Suppressor macrophage treated with lipopolysaccharide for 4 hours (primary cell): ENCODE results near the gene KCND2.
"Not testable (repeated sequence)": the region's sequence is repeated elsewhere in the genome, so short reads cannot be mapped to it uniquely, and the experiment has no call there.

Experiments
- DNase-seq: peaks from one replicate; pipeline ENCODE4 v3.0.0-alpha.2; 2020

The KCND2 gene

DNA sequence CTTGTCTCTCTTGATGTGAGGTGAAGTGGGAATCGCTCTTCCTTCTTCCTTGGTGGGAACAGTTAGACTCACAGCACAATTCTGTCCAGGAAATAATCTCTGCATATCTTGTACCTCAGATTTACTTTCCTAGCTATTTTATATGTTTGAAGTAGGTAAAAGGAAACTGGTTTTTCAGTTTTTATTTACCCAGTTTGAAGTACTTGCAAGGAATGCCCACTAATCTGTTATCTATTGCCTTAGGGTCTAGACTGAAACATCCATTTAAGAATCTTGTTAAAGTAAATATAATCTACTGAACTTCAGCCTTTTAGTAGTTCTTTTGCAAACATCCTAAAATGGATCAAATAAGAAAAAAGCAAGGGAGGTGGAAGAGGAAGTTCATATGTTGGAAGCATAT, 229.8 kb downstream of the KCND2 start:
- DNase-seq: no peak

DNA sequence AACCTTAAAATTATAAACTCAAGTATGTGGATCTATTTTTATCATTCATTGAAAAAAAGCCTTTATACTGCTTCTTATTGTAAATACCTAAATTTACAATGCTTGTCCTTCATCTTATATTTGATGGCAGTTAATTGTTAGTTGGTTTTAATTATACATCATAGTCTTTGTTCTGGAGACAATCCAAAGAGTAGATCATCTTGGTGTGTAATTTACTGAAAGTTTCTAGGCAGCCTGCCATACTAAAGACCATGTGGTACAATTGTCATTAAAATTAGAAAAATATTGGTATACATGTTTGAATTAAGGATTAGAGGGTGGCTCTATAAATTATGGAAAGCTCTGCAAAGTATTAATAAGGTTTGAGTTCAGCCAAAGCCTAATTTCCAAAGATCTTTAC, 231.4 kb downstream of the KCND2 start:
- no peak for DNase-seq

DNA sequence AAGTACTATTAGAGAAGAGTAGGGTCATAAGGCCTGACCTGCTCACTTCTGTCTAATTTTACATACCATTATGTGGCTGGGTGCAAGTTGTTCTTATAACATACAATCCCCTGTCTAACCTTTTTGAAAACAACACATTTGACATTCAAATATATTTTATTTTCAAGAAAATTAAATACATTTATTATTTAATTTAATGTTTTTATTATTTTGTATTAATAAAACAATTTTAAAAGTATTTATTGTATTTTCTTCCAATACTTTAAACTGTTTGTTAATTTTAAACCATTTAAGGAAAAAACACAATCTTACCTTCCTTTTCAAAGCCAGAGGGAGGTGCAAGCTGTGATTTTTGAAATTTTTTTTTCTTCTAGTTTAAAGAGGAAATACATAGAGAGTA, 232.8 kb downstream of the KCND2 start:
- DNase-seq: no peak

DNA sequence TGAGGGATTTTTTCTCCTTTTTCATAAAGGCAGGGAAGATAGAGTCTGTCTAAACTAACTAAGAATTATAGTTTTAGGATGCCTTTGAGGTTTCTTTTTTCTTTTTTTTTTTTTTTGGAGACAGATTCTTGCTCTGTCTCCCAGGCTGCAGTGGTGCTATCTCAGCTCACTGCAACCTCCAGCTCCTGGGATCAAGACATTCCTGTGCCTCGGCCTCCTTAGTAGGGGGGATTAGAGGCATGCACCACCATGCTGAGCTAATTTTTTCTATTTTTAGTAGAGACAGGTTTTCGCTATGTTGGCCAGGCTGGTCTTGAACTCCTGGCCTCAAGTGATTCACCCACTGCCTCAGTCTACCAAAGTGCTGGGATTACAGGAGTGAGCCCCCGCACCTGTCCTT, 239.7 kb downstream of the KCND2 start:
- no peak for DNase-seq

DNA sequence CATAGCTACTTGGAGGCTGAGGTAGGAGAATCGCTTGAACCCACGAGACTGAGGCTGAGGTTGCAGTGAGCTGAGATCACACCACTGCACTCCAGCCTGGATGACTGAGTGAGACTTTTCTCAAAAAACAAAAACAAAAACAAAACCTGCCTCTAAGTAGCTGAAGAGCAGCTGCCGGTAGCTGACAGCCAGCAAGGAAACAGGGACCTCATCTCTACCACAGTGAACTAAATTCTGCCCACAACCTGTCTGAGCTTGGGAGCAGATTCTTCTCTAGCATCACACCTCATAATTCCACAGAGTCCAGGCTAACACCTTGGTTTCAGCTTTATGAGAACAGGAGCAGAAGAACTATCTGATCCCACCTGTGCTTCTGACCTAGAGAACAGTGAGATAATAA, 246.2 kb downstream of the KCND2 start:
- DNase-seq: no peak

DNA sequence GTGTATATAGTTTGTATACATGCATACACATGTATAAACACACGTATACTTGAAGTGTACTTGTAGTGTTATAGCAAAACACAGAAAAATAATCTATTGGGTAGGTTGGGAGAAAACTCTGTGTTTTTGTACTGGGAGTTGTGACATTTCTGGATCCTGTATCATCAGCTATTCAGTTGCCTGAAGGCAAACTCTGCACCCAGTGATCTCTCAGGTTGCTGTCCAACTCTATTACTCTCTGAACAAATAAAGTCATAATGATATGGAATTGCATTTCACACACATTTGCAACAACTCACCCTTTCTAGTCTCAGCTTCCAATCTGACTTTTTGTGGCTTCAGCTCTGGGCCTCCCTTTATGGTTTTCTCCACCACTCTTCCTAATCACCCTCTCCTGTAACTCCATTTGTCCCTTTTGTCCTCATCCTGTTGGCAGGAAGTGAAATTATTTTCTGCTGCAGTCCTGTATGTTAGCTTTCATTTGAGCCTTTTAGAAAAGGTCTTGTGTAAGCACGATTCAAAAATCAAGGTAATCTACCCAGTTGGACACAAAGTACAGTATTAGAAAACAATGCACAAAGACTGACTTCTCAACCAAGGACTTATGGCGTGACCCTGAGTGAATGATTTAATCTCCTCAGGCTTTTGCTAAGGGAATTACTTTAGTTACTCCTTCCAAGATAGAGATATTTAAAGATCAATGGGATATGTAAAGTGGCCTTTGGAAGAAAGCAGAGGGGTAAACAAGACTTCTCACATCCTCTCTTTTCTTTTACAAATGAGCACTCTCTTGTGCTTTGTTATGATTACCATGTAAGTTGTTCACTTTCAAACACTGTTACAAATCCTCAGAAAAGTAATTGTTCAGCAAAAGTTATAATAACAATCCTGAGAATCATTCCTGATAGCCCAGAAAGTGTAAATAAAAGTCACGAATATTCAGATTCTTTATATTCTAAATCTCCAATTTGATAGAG, 249.1 kb downstream of the KCND2 start:
- no peak for DNase-seq

DNA sequence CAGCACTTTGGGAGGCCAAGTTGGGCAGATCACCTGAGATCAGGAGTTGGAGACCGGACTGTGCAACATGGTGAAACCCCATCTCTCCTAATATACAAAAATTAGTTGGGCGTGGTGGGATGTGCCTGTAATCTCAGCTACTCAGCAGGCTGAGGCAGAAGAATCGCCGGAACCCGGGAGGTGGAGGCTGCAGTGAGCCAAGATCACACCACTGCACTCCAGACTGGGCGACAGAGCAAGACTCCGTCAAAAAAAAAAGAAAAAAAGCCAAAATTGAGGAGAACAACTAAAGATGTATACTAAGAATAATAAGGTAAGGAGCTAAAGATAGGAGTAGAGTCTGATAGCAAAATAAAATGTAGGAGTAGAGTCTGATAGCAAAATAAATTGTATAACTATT, 251.0 kb downstream of the KCND2 start:
- no peak for DNase-seq

DNA sequence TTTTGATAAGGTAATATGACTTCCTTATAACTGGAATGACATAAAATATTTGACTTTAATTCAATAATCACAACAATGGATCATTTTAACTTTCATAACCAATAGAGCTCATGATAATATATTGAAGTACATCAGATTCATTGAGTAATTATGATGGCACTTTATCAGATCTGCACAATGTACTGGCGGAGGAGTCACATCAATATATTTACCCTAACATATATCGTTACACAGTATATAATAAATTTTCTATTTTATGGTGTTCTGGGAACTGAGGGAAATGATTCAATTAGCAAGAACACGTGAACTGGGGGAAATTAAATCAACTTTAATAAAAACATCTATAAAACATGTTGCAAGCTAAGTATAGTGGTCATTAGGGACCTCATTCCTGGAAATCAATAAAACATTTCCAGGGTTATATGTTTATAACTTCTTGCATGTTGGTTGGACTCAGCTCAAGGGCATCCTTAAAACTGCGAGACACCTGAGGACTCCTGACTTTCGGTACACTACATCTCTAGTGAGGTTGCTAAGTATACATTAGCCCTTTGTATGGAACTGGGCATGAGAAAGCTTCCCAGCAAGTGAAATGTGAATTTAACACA, 254.0 kb downstream of the KCND2 start:
- no peak for DNase-seq

DNA sequence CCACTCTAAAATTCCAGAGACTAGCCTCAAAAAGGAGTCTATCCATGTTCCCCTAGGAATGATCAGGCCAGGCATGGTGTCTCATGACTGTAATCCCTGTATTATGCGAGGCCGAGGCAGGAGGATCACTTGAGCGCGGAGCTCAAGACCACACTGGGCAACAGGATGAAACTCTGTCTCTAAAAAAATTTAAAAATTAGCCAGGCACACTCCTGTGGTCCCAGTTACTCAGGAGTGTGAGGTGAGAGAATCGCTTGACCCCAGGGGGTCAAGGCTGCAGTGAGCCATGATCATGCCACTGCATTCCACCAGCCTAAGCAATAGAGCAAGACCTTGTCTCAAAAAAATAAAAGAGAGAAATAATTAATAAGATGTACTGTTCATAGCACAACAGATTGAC, 256.8 kb downstream of the KCND2 start:
- DNase-seq: no peak

DNA sequence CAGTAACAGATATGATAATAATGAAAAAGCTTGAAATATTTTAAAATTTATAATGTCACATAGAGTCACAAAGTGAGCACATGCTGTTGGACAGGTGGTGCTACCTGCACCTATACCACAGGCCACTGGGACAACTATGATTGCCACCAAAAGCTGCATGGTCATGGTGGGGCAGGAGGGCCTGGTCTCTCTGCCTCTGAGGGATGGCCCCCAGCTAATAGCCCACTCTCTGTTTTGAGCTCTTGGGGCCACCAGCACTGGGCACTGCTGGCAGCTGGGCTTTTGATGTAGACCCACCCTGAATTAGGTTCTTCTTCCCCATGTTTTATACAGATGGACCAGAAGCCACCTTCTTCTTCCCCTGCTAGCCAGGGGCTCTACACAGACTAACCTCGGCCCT, 265.4 kb downstream of the KCND2 start:
- DNase-seq: no peak

DNA sequence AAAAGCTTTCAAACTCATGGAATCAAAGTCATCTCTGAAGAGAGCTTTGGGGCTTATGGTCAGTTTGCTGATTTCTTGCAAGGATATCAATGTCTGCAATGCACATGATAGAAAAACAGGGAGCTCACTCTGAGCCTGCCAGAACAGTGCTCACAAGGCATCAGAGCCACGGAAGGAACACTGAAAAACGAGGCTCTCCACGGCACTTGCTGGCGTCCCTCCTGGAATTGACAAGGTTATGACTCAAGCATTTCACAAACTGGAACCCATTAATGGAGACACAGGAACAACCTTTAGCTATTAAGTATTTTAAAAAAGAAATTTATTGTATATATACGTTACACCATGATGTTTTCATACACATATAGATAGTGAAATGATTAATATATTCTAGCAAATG, 266.3 kb downstream of the KCND2 start:
- no peak for DNase-seq

DNA sequence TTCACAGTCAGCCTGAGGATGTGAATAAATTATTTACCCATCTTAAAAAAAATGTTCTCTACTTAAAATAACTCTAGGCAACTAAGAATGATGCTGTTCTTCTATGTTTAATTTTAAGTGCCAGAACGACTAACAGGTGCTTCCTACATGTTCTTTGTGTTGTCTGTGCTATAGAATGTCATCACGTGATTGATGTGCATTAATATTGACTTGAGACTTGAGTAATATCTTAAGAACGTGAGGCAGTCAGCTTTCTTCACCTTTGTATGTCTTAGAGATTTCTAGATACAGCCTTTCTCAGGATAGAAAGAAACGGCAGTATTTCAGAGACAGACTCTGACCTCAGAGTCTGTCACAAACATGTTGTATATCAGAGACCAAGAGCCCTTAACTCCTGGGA, 274.6 kb downstream of the KCND2 start:
- DNase-seq: no peak

DNA sequence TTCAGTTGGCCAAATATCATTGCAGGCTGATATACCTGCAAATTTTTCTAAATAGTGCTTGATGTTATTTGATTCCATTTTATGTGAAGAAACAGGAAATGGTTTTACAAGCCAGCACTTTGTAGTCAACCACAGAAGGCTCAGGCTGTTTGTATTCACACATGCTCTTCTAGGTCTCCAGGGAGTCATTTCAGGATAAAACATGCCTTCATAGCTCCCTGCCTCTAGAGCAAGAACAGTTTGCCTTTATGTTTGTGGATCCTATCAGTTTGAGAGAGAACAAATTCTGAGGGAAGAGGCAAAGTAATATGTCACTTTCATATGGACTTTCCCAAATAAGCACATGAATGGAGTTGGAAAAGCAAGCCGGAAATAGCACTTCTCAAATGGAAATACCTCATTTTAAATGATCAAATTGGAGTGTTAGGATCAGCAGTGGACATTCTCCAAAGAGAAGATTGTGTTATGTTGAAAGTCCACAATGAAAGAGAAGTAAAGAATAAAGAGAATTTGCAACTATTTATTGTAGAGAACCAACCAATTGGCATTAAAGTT, 277.6 kb downstream of the KCND2 start:
- DNase-seq: no peak

DNA sequence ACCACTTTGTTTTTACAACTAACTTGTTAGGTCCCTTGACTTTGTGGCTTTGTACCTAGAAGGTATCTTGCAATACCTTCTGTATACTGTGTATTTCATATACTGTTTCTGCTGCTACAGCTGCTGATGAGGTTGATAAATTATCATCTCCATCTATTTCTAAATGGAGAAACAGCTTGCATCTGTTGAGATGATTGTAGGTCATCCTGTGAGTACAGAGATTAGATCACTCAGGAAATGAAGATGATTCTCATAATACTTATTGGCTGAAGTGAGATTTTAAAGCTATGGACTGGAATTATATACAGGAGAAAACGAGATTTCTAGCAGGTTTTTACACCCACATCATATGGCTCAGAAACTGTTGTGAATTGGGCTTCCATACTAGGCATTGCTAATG, 280.5 kb downstream of the KCND2 start:
- DNase-seq: no peak

DNA sequence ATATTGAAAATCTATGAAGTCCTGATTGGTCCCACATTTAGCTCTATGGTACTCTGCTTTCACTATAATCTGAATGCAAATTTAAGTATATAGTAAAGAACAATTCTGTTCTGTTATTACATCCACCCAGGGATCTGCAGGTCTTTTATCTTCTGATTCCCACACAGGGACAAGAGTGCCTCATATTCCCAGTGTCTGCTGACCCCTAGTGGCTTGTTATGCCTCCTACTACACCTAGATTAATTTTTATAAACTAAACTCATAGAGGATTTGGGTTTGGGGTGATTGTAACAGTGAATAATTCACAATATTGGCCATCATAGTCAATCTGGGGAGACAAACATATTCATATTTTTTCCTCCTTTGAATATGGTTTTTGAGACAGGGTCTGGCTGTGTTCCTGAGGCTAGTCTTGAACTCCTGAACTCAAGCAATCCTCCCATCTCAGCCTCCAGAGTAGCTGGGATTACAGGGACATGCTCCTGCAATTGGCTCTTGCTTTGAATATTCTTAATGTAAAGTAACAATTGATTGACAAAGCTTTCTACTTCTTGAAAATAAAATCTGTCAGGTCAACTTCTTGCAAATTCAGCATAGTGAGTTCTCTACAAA, 282.1 kb downstream of the KCND2 start:
- DNase-seq: peak; percentile 36

DNA sequence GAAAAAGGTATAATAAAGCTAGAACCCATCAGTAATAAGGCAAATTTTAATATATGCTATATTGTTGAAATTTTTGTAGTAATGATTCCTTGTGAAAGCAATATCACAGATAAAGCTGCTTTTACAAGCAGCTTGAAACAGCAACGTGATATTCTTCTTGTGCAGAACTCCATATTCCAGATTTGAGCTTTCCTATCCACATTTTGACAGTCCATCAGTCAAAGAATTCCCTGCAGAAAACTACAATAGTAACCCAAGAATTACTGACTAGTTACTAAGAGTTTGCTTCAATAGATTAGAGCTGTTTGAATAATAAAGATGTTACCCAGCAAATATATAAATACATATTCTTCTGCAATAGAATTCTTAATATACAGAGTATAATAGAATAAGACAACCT, 291.2 kb downstream of the KCND2 start:
- DNase-seq: no peak

DNA sequence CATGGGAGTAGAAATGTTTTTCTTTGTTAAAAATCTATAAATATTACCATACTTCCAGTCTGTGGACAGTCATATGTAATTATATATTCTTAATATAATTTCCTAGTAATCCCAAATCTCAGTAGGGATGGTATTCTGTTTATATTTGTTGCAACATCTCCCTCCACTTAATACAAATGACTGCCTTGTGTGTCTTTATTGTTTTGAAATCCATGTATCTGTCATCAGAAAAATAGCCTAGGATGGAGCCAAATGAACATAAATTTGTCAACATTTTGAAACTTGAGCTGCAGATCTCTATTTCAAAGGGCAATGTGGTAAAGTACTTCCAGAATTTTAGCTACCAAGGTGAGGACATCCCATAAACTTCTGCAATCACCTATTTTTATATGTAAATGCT, 294.2 kb downstream of the KCND2 start:
- no peak for DNase-seq

DNA sequence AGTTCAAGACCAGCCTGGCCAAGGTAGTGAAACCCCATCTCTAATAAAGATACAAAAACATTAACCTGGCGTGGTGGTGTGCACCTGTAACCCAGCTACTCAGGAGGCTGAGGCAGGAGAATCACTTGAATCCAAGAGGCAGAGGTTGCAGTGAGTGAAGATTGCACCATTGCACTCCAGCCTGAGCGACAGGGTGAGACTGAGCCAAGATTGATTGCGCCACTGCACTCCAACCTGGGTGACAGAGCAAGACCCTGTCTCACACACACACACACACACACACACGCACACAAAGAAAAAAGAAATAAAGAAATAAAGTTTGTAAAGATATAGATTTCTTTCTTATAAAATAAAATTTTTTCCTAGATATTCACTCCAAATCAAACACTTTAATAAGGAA, 305.7 kb downstream of the KCND2 start:
- DNase-seq: not testable (repeated sequence)

DNA sequence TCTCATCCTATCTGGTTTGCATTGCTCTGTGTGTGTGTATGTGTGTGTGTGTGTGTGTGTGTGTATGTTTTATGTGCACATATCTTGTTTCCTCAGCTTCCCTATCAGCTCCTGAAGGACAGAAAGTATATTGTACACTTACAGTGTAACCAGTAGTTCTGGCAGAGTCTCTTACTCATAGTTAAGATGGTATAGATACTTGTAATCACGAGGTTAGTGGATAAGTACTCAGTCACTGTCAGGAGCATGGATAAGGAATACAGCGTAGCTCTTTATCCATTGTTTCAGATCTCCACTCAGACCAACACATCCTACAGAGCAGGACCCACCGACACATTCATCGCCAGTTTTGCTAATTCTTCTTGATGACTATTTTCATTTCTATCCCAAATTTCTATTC, 309.9 kb downstream of the KCND2 start:
- no peak for DNase-seq

DNA sequence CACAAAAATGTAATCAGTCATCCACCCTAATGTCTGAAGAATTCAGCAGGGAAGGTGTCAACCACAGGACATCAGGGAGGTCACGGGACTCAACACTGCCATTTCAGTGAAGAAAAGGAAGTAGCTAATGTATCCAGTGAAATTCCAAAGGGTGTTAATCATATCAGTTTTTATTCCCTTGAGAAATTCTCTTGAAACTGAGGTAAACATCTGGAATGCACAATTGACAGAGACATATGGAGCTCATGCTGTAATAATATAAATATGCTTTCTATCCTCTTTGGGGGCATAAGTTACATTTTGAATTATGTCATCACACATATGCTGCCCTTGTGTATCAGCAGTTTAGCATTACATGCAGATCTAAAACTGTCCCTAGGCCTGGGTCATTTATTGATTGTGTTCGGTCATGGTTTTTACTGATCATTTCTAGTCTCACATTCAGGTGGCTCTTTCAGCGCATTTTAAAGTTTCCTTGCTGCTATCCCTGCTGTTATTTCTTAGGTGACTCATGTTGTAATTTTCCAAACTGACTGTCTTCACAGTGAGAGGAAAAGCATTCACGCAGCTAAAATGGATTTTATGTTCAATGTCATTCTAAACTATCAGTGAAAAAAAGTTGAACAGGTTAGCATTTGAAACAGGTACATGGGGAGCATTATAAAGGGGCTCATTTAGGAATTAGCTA, 311.1 kb downstream of the KCND2 start:
- DNase-seq: no peak

DNA sequence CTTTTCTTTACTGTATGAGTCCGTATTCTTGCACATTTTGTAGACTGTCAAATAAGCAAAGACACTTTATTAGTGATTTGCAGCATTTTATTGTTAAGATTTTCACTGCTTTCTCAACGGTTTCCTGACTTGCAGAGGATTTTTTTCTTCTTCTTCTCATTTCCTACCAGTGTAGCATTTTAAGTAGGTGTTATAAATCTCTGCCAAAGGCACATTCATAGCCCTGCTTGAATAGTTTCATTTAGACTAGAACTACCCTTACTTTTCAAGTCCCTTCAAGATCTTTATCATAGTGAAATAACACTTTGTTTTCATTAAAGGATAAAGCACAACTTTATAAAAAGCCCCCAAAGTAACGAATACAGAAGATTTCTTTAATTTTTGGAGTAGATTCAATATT, 313.6 kb downstream of the KCND2 start:
- DNase-seq: no peak

DNA sequence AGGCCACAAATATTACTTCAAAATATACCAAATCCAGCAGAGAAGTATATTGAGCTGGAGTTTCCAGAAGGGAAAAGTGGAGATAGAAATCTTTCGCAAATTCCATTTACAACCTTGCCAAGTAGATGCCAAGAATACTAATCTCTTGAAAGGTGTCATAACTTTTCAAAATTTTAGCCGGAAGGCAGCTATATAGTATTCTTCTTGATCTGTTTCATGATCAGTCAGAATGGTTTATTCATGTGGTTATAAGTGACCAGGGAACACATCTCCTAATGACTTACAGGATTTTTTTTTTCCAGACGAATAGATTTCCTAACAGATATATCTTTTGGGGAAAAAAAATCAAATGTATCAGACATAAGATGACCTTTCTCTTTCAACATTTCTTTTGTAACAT, 314.3 kb downstream of the KCND2 start:
- no peak for DNase-seq

DNA sequence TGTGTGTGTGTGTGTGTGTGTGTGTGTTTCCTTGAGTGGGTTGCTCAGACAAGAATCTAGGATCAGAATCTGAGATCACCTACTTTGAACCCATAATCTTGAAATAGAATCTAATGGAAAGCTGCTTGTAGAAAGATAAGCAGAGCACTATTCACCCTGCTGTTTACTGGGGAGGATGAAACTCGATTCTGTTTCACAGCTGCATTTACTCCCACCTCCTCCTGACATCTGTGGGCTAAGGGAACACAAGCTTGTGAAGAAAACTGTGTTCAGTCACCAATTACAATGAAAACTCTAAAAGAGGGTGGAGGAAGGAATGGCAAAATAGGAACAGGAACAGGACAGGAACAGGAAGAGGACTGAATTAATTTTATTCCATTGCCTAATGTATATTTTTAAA, 315.4 kb downstream of the KCND2 start:
- DNase-seq: no peak
